ENCODE data around the gene GRM1.

GRM1 gene

DNA sequence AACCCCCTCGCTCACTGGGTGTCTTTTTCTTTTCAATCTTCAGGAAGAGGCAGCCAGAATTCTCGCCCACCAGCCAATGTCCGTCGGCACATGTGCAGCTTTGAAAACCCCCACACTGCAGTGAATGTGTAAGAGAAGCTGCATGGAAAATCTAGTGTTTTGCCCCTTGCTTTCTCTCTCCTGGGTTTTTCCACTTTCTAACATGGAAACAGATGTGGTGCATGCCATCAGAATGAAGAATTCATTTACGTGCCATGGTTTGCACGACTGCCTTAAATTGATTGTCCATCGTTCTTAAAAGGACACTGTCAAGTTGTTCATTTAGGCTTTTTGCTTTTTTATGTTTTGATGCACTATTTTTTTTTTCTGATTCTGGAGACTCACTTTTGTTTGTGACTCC, 397.7 kb downstream of the GRM1 start:
- no peaks in the 10 kb centered on the region for H3K36me3 ChIP-seq
- H3K9me3 ChIP-seq = no peaks in the 10 kb centered on the region
- TF ChIP-seq, protein P1, sequence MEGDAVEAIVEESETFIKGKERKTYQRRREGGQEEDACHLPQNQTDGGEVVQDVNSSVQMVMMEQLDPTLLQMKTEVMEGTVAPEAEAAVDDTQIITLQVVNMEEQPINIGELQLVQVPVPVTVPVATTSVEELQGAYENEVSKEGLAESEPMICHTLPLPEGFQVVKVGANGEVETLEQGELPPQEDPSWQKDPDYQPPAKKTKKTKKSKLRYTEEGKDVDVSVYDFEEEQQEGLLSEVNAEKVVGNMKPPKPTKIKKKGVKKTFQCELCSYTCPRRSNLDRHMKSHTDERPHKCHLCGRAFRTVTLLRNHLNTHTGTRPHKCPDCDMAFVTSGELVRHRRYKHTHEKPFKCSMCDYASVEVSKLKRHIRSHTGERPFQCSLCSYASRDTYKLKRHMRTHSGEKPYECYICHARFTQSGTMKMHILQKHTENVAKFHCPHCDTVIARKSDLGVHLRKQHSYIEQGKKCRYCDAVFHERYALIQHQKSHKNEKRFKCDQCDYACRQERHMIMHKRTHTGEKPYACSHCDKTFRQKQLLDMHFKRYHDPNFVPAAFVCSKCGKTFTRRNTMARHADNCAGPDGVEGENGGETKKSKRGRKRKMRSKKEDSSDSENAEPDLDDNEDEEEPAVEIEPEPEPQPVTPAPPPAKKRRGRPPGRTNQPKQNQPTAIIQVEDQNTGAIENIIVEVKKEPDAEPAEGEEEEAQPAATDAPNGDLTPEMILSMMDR (IDR thresholded peaks at IDR 0.05) = no peak
- H3K27me3 ChIP-seq = no peaks in the 10 kb centered on the region
- DNase-seq = no peak
- H3K27ac ChIP-seq = no peak overlapping the region
- H3K4me1 ChIP-seq = no peaks in the 10 kb centered on the region
- H3K4me3 ChIP-seq = no peak overlapping the region
- intact Hi-C loops (cut with DNase I; ENCODE audit: low total_unique reads) = no loop called here

DNA sequence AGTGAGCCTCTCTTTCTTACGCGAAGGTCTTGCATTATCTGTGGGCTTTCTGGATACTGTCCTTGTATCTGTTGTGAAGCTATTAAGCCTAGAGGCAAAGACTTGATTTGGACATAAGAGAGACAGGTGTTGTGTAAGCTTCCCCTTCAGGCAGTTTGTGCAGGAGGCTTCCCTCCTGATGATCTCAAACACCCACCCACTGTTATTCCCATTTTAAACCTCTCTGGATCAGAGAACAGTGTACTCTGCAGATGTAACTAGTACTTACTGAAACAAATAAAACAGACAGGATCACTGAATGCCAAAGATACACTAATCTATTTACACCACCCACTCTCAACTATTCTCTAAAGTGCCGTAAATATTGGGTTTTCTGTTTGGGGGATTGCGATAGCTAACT, 401.0 kb downstream of the GRM1 start:
- H3K27ac ChIP-seq = no peak overlapping the region
- no peaks in the 10 kb centered on the region for H3K9me3 ChIP-seq
- H3K27me3 ChIP-seq = peaks cover 0 to 9% of the 10 kb centered on the region in 2 donors
- no peak for DNase-seq
- TF ChIP-seq, protein P1 (IDR thresholded peaks at IDR 0.05) = no peak
- no peaks in the 10 kb centered on the region for H3K36me3 ChIP-seq
- H3K4me3 ChIP-seq = no peak overlapping the region
- intact Hi-C loops (cut with DNase I; ENCODE audit: low total_unique reads) = no loop called here
- H3K4me1 ChIP-seq = peaks cover 0 to 11% (median 8%) of the 10 kb centered on the region in 4 donors

DNA sequence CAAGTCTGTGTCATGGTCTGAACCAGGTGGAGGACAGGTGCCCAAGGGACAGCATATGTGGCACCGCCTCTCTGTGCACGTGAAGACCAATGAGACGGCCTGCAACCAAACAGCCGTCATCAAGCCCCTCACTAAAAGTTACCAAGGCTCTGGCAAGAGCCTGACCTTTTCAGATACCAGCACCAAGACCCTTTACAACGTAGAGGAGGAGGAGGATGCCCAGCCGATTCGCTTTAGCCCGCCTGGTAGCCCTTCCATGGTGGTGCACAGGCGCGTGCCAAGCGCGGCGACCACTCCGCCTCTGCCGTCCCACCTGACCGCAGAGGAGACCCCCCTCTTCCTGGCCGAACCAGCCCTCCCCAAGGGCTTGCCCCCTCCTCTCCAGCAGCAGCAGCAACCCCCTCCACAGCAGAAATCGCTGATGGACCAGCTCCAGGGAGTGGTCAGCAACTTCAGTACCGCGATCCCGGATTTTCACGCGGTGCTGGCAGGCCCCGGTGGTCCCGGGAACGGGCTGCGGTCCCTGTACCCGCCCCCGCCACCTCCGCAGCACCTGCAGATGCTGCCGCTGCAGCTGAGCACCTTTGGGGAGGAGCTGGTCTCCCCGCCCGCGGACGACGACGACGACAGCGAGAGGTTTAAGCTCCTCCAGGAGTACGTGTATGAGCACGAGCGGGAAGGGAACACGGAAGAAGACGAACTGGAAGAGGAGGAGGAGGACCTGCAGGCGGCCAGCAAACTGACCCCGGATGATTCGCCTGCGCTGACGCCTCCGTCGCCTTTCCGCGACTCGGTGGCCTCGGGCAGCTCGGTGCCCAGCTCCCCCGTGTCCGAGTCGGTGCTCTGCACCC, 405.2 kb downstream of the GRM1 start:
- intact Hi-C loops (cut with DNase I; ENCODE audit: low total_unique reads) = no loop called here
- Histone ChIP-seq H3K9me3 (no peaks in the 10 kb centered on the region), H3K27ac (no peak overlapping the region), H3K27me3 (peaks cover 0 to 14% of the 10 kb centered on the region in 2 donors), H3K36me3 (no peaks in the 10 kb centered on the region), H3K4me1 (peaks cover 0 to 15% (median 8%) of the 10 kb centered on the region in 4 donors), H3K4me3 (peak overlapping the region; percentile 38 to 49)
- TF ChIP-seq, protein P1 (IDR thresholded peaks at IDR 0.05) = no peak
- peak in 1 of 2 donors; percentile 25 for DNase-seq

DNA sequence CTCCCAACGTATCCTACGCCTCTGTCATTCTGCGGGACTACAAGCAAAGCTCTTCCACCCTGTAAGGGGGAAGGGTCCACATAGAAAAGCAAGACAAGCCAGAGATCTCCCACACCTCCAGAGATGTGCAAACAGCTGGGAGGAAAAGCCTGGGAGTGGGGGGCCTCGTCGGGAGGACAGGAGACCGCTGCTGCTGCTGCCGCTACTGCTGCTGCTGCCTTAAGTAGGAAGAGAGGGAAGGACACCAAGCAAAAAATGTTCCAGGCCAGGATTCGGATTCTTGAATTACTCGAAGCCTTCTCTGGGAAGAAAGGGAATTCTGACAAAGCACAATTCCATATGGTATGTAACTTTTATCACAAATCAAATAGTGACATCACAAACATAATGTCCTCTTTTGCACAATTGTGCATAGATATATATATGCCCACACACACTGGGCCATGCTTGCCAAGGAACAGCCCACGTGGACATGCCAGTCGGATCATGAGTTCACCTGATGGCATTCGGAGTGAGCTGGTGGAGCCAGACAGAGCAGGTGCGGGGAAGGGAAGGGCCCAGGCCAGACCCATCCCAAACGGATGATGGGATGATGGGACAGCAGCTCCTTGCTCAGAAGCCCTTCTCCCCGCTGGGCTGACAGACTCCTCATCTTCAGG, 406.0 kb downstream of the GRM1 start:
- H3K4me1 ChIP-seq = peaks cover 0 to 15% (median 8%) of the 10 kb centered on the region in 4 donors
- H3K9me3 ChIP-seq = no peaks in the 10 kb centered on the region
- H3K27ac ChIP-seq = no peak overlapping the region
- intact Hi-C loops (cut with DNase I; ENCODE audit: low total_unique reads) = no loop called here
- peak overlapping the region; percentile 38 to 49 for H3K4me3 ChIP-seq
- DNase-seq = no peak
- TF ChIP-seq, protein P1 (IDR thresholded peaks at IDR 0.05) = no peak
- no peaks in the 10 kb centered on the region for H3K36me3 ChIP-seq
- peaks cover 0 to 14% of the 10 kb centered on the region in 2 donors for H3K27me3 ChIP-seq

DNA sequence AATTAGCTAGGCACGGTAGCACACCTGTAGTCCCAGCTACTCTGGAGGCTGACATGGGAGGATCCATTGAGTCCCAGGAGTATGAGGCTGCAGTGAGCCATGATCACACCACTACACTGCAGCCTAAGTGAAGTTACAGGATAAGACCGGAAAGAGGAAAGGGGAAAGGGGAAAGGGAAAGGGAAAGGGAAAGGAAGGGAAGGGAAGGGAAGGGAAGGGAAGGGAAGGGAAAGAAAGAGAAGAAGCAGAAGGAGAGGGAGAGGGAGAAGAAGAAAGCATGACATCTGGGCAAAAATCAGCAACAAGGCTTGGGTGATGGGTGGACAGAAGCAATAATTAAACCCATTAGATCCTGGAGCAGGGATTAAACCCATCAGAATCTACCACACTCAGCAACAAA, 413.0 kb downstream of the GRM1 start:
- Histone ChIP-seq H3K9me3 (no peaks in the 10 kb centered on the region), H3K27me3 (no peaks in the 10 kb centered on the region), H3K27ac (no peak overlapping the region), H3K4me3 (no peak overlapping the region), H3K36me3 (no peaks in the 10 kb centered on the region), H3K4me1 (no peaks in the 10 kb centered on the region)
- DNase-seq = no peak
- TF ChIP-seq, protein P1 (IDR thresholded peaks at IDR 0.05) = no peak
- intact Hi-C loops (cut with DNase I; ENCODE audit: low total_unique reads) = no loop called here

All from tibial artery (tissue), 4 donors.